Caki2 (cell line): ENCODE measurements around the gene ELAPOR2. TPM values are rescaled to one million over a fixed set of nuclear protein-coding genes. Genes with fewer than 3 reads are reported as not detected.

Source experiments
- total RNA-seq: library from RNA; depleted of rRNA; stranded (reverse); fragments of >200 nt; shearing (Covaris generic); gene quantifications from 2 replicates; pipeline ENCODE4 v1.2.3, GENCODE V29; 2014; ENCODE audit warnings: low replicate concordance; rRNA removed

The ELAPOR2 gene
- total RNA-seq, 1 experiment from 2014 or later, result not detected

Other genes with a start within 250 kb of the ELAPOR2 start
- 6.4 and 25.4 TPM in 2 replicates for gene DMTF1, start 92.8 kb upstream of the ELAPOR2 start, total RNA-seq
- 81.6 and 96.4 TPM in 2 replicates for gene TMEM243, start 160.1 kb upstream of the ELAPOR2 start, total RNA-seq